Measurements from ENCODE around the gene MAD1L1.

The MAD1L1 gene

DNA sequence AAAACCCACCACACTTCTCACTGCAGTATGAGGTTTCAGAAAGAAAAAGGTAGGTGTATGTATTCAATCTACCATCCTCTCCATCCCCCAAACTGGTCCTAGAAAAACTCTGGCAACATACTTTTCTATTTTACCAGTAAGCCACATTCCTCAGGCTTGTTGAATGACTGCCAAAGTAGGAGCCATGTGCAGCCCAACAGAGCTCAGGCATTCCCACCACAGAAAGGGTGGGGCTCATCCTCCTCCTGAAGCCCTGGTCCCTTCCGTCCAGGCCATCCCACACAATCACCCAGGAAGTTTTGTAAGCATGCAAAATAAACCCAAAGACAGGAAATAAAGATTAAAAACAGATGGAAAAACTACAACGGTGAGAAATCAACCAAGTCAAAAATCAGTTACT lies 57.2 kb downstream of the MAD1L1 start:
- Histone ChIP-seq H4K20me1 (ENCODE audit: insufficient read depth, low read length) (peaks cover 14% of the 10 kb centered on the region), H3K36me3 (ENCODE audit: insufficient read depth, low read length) (peaks cover 37% of the 10 kb centered on the region; the same call in 1 of the 2 replicates), H3K9me3 (ENCODE audit: insufficient read depth, low read length, severe bottlenecking) (no peaks in the 10 kb centered on the region), H3K79me2 (ENCODE audit: insufficient read depth, low read length) (no peaks in the 10 kb centered on the region), H3K4me3 (ENCODE audit: low read depth in 1 of 2, low read length in 2 of 2) (no peak overlapping the region), H3K4me2 (ENCODE audit: insufficient read depth, low read length) (no peak overlapping the region), H3K27ac (ENCODE audit: low read length) (no peak overlapping the region), H3K4me1 (ENCODE audit: insufficient read depth, low read length) (no peaks in the 10 kb centered on the region), H3K9ac (ENCODE audit: low read depth, low read length) (no peak overlapping the region), H2AFZ (ENCODE audit: low read depth, low read length) (no peak overlapping the region), H3K27me3 (ENCODE audit: insufficient read depth, low read length, poor library complexity) (no peaks in the 10 kb centered on the region)
- DNase-seq (no peak), ATAC-seq (ENCODE audit: insufficient read depth, low read depth) (no peak)
- TF ChIP-seq EZH2 (IDR thresholded peaks at IDR 0.05; ENCODE audit: borderline replicate concordance, low read depth, low read length, severe bottlenecking) = no peak
- TF ChIP-seq, protein P1, sequence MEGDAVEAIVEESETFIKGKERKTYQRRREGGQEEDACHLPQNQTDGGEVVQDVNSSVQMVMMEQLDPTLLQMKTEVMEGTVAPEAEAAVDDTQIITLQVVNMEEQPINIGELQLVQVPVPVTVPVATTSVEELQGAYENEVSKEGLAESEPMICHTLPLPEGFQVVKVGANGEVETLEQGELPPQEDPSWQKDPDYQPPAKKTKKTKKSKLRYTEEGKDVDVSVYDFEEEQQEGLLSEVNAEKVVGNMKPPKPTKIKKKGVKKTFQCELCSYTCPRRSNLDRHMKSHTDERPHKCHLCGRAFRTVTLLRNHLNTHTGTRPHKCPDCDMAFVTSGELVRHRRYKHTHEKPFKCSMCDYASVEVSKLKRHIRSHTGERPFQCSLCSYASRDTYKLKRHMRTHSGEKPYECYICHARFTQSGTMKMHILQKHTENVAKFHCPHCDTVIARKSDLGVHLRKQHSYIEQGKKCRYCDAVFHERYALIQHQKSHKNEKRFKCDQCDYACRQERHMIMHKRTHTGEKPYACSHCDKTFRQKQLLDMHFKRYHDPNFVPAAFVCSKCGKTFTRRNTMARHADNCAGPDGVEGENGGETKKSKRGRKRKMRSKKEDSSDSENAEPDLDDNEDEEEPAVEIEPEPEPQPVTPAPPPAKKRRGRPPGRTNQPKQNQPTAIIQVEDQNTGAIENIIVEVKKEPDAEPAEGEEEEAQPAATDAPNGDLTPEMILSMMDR (IDR thresholded peaks at IDR 0.05; ENCODE audit: borderline replicate concordance, extremely low read depth, low read length, poor library complexity, severe bottlenecking) = no peak

DNA sequence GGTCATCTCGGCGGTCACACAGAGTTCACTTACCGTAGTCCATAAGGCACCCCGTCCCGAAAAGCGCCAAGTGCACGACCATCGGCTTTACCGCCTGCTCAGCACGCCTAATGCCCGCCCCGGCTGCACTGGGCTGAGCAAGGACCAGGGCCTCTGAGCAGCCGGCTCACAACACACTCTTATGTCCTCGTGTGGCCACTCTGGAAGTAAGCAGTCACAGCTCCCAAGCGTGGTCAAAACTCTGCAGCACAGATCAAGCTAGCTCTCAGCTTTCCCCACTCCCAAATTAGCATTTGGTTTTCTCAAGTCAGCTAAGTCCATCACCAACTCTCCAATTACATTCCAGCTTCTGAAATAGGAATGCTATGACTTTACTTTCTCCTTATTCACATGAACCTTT lies 57.7 kb downstream of the MAD1L1 start:
- no peaks in the 10 kb centered on the region for H3K9me3 ChIP-seq (ENCODE audit: insufficient read depth, low read length, severe bottlenecking)
- TF ChIP-seq EZH2 (IDR thresholded peaks at IDR 0.05; ENCODE audit: borderline replicate concordance, low read depth, low read length, severe bottlenecking) = no peak
- TF ChIP-seq, protein P1 (IDR thresholded peaks at IDR 0.05; ENCODE audit: borderline replicate concordance, extremely low read depth, low read length, poor library complexity, severe bottlenecking) = no peak
- ATAC-seq (ENCODE audit: insufficient read depth, low read depth) (no peak), DNase-seq (no peak)
- no peaks in the 10 kb centered on the region for H3K4me1 ChIP-seq (ENCODE audit: insufficient read depth, low read length)
- H3K4me2 ChIP-seq (ENCODE audit: insufficient read depth, low read length) = no peak overlapping the region
- no peak overlapping the region for H2AFZ ChIP-seq (ENCODE audit: low read depth, low read length)
- H4K20me1 ChIP-seq (ENCODE audit: insufficient read depth, low read length) = peaks cover 15% of the 10 kb centered on the region
- H3K79me2 ChIP-seq (ENCODE audit: insufficient read depth, low read length) = no peaks in the 10 kb centered on the region
- H3K36me3 ChIP-seq (ENCODE audit: insufficient read depth, low read length) = peaks cover 39% of the 10 kb centered on the region; the same call in 1 of the 2 replicates
- H3K27me3 ChIP-seq (ENCODE audit: insufficient read depth, low read length, poor library complexity) = no peaks in the 10 kb centered on the region
- H3K9ac ChIP-seq (ENCODE audit: low read depth, low read length) = no peak overlapping the region
- no peak overlapping the region for H3K4me3 ChIP-seq (ENCODE audit: low read depth in 1 of 2, low read length in 2 of 2)
- H3K27ac ChIP-seq (ENCODE audit: low read length) = no peak overlapping the region

DNA sequence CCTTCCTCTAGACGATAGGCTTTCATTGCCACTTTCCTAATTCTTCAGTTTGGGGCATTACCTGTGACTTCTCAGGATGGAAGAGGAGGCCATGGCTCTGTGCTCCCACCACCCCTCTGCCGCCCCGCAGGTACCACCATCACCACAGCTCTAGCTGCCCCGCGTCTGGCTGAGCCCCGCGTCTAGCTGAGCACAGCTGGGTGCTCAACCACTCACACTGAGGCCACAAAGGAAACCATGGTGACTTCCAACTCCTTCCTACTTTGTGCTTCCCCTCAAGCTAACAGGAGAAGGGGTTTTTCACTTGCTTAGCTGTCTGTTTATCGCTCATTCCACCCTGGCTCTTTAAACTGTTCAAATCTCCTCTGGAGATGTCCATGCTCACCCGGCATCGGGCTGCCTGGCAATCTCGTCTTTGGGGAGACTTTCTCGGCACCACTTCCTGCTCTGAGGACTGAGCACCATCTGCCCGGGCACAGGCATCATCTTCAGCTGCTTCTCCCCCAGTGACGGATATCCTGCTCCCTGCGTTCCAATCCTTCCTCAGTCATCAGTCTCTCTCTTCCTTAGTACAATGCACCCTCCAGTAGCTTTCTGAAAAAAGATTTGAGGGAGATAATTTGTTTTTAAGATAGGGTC lies 59.4 kb downstream of the MAD1L1 start:
- Histone ChIP-seq H3K9me3 (ENCODE audit: insufficient read depth, low read length, severe bottlenecking) (no peaks in the 10 kb centered on the region), H3K36me3 (ENCODE audit: insufficient read depth, low read length) (peaks cover 41% of the 10 kb centered on the region; the same call in 1 of the 2 replicates), H3K27me3 (ENCODE audit: insufficient read depth, low read length, poor library complexity) (no peaks in the 10 kb centered on the region), H3K9ac (ENCODE audit: low read depth, low read length) (no peak overlapping the region), H3K4me2 (ENCODE audit: insufficient read depth, low read length) (no peak overlapping the region), H3K4me1 (ENCODE audit: insufficient read depth, low read length) (no peaks in the 10 kb centered on the region), H3K27ac (ENCODE audit: low read length) (no peak overlapping the region), H4K20me1 (ENCODE audit: insufficient read depth, low read length) (peaks cover 17% of the 10 kb centered on the region), H3K4me3 (ENCODE audit: low read depth in 1 of 2, low read length in 2 of 2) (no peak overlapping the region), H3K79me2 (ENCODE audit: insufficient read depth, low read length) (no peaks in the 10 kb centered on the region), H2AFZ (ENCODE audit: low read depth, low read length) (no peak overlapping the region)
- peak; percentile 53; the same call in 1 of the 3 replicates for ATAC-seq (ENCODE audit: insufficient read depth, low read depth)
- TF ChIP-seq EZH2 (IDR thresholded peaks at IDR 0.05; ENCODE audit: borderline replicate concordance, low read depth, low read length, severe bottlenecking) = no peak
- TF ChIP-seq, protein P1 (IDR thresholded peaks at IDR 0.05; ENCODE audit: borderline replicate concordance, extremely low read depth, low read length, poor library complexity, severe bottlenecking) = no peak
- no peak for DNase-seq

All from DND-41 (cell line).